GM18505 (cell line): ENCODE data around the gene SLC25A39.
"Not testable (repeated sequence)": the region's sequence is repeated elsewhere in the genome, so short reads cannot be mapped to it uniquely, and the experiment has no call there.

Experiments
- ATAC-seq: cut with Tn5 transposase; IDR thresholded peaks from one replicate; pipeline ENCODE4 v1.9.1; 2021; ENCODE audit not compliant: unreplicated experiment
- POLR2A ChIP-seq: IDR thresholded peaks from 4 replicates; pipeline ENCODE4 v1.6.1; 2011; ENCODE audit warnings: borderline replicate concordance; ENCODE audit not compliant: insufficient read depth, insufficient read length; ENCODE audit errors: extremely low read depth

Gene SLC25A39, protein sequence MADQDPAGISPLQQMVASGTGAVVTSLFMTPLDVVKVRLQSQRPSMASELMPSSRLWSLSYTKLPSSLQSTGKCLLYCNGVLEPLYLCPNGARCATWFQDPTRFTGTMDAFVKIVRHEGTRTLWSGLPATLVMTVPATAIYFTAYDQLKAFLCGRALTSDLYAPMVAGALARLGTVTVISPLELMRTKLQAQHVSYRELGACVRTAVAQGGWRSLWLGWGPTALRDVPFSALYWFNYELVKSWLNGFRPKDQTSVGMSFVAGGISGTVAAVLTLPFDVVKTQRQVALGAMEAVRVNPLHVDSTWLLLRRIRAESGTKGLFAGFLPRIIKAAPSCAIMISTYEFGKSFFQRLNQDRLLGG

DNA sequence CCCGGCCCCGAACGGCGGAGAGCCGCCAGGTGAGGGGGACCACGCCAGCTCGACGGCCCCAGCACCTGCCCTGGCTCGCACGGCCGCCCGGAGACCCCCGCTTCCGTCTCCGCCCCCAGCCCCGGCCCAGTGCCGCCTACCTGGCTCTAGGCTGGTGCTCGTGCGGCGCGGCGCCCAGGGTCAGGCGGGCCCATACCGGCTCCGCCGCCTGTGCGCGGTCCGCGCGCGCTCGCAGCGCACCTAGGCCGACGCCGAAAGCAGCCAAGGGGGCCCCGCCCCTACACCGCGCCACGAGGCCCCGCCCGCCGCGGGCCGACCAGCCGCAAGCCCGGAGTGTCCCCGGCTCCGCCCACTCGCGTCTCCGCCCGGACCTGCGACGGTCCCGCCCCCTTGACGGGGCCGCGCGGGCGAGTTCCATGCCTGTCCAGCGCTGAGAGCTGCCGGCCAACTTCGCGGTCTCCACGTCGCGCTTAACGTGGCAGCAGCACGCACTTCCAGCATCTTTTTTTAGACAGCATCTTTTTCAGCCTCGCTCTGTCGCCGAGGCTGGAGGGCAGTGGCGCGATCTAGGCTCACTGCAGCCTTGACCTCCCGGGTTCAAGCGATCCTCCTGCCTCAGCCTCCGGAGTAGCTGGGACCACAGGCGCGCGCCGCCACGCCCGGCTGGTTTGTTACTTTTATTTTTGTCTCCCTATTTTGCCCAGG, at the start of gene SLC25A39:
Gene SLC25A39 (minus strand): TSS at position 253 of the 705 bp plus-strand sequence. CDS start 1,261 bp downstream, outside the sequence.
- peak; percentile 70 for ATAC-seq
- TF ChIP-seq POLR2A: peak; percentile 88

DNA sequence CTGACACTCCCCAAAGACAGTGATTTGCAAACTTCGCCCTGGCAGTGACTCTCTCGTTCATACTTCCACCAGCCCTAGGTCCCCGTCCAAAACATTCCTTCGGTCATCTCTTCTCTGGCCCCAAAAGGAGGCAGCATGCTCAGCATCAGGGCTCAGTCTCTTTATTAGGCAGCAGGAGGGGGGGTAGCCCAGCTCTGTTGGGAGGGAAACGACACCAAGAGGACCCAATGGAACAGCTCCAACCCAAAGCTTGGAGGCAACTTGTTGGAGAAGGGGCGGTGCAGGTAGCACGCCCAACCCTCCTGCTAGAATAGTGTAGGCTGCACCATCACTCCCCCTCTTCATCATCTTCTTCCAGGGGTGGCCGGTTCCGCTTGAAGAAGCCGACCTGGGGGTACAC, 47.4 kb upstream of the SLC25A39 start:
- ATAC-seq: no peak
- TF ChIP-seq POLR2A: no peak

DNA sequence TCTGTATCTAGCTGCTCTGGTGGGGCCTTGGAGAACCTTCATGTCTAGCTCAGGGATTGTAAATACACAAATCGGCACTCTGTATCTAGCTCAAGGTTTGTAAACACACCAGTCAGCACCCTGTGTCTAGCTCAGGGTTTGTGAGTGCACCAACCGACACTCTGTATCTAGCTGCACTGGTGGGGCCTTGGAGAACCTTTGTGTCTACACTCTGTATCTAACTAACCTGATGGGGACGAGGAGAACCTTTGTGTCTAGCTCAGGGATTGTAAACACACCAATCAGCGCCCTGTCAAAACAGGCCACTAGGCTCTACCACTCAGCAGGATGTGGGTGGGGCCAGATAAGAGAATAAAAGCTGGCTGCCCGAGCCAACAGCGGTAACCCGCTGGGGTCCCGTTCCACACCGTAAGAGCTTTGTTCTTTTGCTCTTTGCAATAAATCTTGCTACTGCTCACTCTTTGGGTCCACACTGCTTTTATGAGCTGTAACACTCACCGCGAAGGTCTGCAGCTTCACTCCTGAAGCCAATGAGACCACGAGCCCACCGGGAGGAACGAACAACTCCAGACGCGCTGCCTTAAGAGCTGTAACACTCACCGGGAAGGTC, 44.9 kb upstream of the SLC25A39 start:
- not testable (repeated sequence) for ATAC-seq

DNA sequence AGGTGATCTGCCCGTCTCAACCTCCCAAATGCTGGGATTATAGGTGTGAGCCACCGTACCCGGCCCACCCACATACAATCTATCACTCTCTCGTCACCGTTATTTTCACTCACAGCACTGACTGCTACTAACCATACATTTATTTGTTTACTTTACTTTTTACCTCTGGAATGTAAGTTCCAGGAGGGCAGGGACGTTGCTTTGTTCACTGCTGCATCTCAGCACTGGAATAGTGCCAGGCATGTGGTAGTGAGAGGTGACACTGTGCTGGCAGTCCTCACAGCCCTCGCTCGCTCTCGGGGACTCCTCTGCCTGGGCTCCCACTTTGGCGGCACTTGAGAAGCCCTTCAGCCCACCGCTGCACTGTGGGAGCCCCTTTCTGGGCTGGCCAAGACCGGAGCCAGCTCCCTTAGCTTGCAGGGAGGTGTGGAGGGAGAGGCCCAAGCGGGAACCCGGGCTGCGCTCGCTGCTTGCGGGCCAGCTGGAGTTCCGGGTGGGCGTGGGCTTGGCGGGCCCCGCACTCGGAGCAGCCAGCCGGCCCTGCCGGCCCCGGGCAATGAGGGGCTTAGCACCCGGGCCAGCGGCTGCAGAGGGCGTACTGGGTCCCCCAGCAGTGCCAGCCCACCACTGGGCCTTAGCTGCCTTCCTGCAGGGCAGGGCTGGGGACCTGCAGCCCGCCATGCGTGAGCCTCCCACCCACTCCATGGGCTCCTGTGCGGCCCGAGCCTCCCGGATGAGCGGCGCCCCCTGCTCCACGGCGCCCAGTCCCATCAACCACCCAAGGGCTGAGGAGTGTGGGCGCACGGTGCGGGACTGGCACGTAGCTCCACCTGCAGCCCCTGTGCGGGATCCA, 44.0 kb upstream of the SLC25A39 start:
- not testable (repeated sequence) for ATAC-seq

DNA sequence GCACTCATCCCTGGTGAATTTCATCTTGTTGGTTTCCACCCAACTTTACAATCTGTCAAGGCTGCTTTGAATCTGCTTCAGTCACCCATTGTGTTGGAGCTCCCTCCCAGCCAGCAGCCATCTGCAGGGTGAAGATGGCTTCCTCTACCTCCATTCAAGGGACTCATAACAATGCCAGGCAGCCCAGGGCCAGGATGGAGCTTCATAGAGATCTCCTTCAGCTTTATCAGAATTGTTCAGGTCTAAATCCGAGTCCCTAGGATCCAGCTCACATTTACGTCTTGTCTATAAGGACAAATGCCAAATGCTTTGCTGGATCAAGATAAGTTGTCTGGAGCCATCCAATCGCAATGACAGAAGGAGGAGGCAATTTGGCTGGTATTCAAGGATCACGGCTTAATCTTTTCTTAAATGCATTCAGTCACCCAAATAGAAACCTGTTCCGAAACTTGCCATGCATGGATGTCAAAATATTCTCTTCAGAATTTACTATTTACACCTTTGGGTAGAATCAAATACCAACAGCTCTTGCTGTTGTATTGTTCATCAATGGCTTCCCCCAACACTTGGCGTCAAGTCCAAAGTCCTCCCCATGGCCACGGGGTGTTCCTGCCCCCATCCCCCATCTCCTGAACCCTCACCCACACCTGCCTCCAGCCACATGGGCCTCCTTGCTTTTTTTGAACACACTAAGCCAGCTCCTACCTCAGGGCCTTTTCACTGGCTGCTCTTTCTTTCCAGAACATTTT, 42.8 kb upstream of the SLC25A39 start:
- no peak for ATAC-seq

DNA sequence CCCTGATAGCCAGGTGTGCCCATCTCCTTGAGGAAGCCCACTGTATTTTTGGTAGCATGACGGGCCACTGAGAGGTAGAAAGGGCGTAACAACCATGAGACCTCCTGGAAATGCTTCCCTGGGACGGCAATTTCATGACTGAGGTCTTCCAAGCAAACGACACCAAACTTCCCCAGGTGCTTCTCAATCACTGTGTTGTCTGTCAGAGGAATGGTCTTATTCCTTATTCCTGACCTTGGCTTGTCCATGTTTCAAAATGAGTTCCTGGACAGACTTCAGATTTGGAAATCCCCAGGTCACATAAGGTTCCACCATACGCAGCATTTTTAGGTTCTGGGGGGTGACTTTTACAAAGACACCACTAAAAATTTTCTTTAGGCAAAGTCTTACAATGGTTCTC, 40.4 kb upstream of the SLC25A39 start:
- not testable (repeated sequence) for ATAC-seq

More for the DNA sequence above, 42.8 kb upstream of the SLC25A39 start:
- TF ChIP-seq POLR2A: no peak

DNA sequence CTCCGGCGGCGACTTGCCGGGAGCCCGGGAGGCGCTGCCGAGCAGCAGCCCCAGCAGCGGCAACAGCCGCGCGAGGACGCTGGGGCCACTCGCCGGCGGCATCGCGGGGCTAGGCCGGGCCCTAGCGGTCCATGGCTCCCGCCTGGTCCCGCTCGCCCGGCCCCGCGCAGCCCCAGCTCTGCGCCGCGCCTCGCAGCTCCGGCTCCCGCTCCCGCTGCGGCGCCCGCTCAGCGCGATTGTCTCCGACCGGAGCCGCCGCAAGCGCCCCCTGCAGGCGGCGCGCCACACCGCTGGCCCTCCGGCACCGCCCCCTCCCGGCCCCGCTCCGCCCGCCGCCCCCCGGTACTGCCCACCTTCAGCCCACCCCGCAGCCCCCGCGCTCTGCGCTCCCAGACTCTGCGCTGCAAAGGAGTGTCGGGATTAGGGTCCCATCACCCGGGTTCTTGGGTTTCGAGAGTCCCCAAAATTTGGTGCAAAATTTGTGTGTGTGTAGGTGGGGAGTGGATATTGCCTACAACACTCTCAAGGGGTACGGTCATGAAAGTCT, 39.1 kb upstream of the SLC25A39 start, which contains the start of gene FAM171A2:
Gene FAM171A2 (minus strand): TSS at position 241 of the 547 bp plus-strand sequence. CDS start 139 bp downstream, at position 102.
- ATAC-seq: peak; percentile 69
- no peak for TF ChIP-seq POLR2A

DNA sequence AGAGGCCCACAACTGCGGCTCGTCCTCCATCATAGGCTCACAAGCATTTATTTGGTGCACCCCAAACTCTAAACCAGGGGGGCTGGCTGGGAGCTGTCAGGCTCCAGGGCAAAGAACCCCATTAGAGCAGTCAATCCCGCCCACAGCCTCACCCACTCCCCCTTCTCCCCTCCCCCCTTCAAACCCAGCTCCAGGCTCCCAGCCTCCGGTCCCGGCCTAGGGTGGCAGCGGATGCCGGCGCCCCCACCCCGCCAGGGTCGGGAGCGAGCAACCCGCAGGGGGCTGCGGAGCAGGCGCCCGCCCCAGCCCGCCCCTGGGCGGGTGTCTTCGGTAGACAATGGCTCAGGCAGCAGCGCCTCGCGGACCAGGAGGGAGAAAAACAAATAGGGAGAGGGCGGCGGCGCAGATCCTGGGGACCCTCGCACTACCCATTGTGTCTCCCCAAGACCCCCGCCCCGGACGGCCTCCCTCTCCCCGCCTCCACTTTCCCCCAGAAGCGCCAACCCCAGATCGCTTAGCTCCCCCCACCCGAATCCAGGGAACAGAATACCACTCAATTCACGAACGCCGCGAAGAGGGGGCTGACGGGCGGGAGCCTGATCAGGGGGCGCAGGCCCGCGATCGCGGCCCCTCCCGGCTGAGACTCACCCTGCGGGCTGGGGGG, 38.5 kb upstream of the SLC25A39 start:
- no peak for ATAC-seq
- TF ChIP-seq POLR2A: no peak

DNA sequence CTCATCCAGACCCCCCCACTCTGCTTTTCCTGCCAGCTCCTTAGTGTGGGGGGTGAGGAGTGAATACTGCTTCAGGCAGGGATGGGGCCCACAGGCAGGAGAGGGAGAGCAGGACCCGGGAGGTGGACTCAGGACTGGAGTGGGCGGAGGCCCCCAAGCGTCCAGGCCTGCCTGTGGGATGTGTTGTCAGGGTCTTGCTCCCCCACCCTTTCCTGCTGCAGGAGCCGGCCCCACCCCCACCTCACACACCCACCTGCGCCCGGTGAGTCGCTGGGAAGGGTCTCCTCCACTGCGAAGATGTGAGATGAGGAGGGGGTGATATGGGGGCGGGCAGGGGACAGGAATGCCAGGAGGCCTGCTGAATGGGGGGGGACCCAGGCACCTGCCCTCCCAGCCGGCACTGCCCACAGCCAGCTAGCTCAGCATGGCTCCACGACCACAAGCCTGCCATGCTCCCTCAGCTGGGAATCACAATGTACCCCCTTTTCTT, 37.9 kb upstream of the SLC25A39 start:
- no peak for ATAC-seq
- no peak for TF ChIP-seq POLR2A

DNA sequence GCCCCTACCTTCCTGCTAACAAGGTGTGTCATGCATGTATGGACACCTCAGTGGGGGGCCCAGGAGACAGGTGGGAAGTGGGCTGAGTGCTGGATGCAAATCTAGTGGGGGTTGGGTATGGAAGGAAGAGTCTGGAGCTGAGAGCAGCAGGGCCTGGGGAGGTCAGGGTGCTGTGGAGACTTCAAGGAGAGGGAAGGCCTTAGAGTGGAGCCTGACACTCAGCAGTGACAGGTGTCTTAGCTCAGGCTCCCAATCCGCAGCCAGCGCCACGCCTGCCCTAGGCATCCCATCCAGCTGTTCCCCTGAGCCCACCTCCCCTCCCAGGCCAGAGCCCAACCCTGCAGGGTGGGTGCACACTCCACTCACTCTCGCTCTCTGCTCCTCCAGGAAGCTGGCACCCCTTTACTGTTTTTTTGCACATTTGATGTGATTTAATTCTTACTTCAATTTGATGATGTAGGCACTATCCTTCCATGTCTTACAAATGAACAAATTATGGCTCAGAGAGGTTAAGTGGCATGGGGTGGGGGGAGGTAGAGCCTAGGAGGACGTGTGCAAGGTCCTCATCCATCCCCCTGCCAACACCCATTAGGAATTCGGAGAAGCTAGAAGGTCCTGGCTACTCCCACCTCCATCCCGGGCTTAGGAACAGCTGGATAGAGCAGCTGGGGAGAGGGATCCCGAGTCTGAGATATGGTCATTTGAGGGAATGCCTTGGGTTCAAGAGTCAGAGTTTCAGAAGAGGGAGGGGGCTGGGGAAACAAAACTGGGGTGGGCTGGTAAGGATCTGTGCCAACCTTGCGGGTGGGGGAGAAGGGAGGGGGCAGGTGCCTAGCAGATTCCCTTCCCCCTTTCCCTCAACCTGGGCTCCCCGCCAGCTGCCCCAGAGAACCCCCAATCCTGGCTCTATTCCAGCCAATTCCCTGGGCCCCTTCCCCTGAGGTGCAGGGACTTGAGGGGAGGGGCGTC, 37.0 kb upstream of the SLC25A39 start:
- TF ChIP-seq POLR2A: no peak
- ATAC-seq: no peak

DNA sequence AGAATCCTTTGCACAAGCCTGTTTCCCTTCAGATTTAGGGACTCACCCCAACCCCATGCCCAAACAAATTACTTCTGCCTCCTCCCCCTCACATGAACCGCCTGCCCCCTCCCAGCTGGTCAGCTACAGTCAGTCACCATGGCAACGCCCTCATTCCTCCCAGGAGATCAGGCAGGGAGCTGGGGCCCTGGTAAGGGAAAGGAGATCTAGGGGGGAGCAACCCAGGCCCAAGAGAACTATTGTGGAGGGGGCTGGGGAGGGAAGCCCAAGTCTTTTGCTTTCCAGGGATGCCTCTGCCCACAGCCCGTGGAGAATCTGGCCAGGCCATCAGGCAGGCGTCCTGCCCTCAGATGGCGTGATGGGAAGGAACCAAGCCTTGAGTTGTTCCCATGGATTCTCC, 36.2 kb upstream of the SLC25A39 start:
- no peak for ATAC-seq
- TF ChIP-seq POLR2A: no peak
